Glomerular endothelial cell (primary cell): ENCODE measurements around the gene ZBTB43. TPM values are rescaled to one million over a fixed set of nuclear protein-coding genes. Genes with fewer than 3 reads are reported as not detected.
"Not testable (repeated sequence)": the region's sequence is repeated elsewhere in the genome, so short reads cannot be mapped to it uniquely, and the experiment has no call there.

Source experiments
- DNase-seq: peaks from one replicate; pipeline ENCODE4 v3.0.0-alpha.2; 2011; ENCODE audit warnings: low read depth, low spot score; ENCODE audit errors: extremely low read depth
- total RNA-seq: library from RNA; depleted of rRNA; stranded (reverse); fragments of >200 nt; gene quantifications from 2 replicates; pipeline ENCODE4 v1.2.3, GENCODE V29; 2015

The ZBTB43 gene
- total RNA-seq, 1 donor from 2014 or later: 7.1 TPM

DNA sequence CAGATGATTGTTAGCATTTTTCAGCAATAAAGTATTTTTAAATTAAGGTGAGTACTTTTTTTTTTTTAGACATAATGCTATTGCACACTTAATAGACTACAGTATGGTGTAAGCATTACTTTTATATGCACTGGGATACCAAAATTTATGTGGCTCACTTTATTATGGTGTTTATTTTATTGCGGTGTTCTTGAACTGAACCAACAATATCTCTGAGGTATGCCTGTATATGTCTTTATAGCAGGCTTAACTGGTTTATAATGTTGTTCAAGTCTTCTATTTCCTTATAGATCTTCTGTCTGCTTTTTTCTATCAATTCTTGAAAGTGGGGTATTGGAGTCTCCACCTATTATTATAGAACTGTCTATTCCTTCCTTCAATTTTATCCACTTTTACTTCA is 18.0 kb downstream of the ZBTB43 start:
- no peak for DNase-seq

- DNase-seq: not testable (repeated sequence)
These were observed 19.2 kb downstream of the ZBTB43 start for GRCh38 chr9:126824052-126824451.

- no peak for DNase-seq
These were observed 22.4 kb downstream of the ZBTB43 start for GRCh38 chr9:126827227-126827626.

DNA sequence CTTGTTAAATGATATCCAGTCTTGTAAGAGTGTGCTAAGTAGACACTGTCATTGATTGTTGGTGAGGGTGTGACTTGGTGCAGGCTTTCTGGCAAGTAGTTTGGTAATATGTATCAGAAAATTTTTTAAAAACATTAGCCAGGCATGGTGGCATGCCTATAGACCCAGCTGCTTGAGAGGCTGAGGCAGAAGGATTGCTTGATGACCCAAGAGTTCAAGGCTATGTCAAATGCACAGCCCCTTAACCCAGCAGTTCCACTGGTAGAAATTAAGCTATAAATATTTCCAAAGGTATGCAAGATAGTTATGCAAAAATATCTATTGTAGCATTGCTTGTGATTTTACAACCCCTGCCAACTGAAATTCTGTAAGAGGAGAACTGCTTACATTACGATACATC is 24.2 kb downstream of the ZBTB43 start:
- DNase-seq: no peak

DNA sequence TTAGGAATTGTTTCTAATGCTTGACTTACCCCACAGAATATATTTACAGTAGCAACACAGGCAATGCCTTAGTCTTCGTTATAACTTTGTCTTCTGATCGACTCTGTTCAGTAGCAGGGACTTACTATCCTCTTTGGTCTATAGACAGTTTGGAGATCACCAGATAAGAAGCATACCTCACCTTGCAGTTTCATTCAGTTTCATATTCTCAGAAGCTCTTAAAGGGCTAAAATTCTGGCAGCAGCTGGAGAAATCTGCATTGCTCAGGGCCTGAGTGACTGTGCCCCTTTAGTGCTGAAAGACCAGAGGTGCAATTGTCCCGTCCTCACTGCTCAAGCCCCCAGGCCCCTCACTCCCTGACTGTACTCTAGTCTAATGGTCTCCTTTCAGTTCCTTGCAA is 26.0 kb downstream of the ZBTB43 start:
- no peak for DNase-seq

- no peak for DNase-seq
These were observed 27.6 kb downstream of the ZBTB43 start for GRCh38 chr9:126832440-126832839.

- DNase-seq: no peak
These were observed 28.2 kb downstream of the ZBTB43 start for GRCh38 chr9:126833020-126833419.

- no peak for DNase-seq
These were observed 29.0 kb downstream of the ZBTB43 start for GRCh38 chr9:126833710-126834345.

DNA sequence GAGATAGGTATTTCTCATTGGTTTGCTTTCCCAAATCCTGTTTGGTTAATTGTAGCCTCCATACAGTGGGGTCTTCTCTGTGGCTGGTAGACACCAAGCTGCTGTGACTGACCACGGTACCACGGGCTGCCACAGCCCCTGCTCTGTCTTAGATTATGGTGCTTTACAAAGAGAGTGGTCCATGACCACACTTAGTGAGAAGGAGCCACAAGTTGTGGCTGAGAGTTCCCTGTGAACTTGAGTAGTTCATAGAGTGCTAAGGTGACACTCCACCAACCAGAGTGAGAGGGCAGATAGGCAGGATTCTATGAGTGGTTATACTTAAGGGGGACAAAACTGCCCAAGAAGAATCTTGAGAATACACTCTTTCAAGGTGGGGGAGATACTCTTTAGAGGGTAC is 29.8 kb downstream of the ZBTB43 start:
- DNase-seq: no peak

GRCh38 chr9:126836216-126836615 is 31.4 kb downstream of the ZBTB43 start:
- DNase-seq: no peak

- DNase-seq: no peak
These were observed 33.4 kb downstream of the ZBTB43 start for GRCh38 chr9:126838055-126838811.

- no peak for DNase-seq
These were observed 34.1 kb downstream of the ZBTB43 start for GRCh38 chr9:126838895-126839294.

- DNase-seq: no peak
These were observed 34.5 kb downstream of the ZBTB43 start for GRCh38 chr9:126839301-126839700.

DNA sequence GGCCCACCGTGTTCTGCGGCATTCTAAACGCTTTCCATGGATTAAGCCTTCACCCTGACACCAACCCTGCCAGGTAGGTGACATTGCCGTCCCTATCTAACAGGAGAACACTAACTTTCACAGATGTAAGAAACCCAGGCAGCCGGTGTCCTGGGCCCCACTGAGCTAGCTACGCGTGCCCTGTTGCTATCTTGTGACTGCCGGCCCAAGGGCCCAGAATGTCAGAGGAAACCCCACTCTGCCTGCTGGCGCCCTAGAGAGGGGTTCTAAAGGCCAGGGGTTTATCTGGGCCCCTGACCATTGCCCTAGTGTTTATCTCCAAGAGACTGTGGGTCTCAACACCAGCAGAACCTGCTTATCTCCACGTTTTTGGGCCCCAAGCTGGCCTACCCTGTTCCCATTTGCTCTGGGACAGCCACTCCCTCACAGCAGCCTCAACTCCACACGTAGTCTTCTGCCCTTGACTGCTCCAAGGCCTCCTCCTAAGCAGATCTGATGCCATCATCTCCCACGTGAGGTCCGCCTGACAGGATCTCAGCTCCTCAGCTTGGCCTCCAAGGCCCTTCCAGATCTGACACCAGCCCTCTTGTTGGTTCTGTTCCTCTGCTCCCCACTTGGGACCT is 37.5 kb downstream of the ZBTB43 start:
- DNase-seq: no peak

GRCh38 chr9:126842977-126843799 is 38.3 kb downstream of the ZBTB43 start:
- no peak for DNase-seq

DNA sequence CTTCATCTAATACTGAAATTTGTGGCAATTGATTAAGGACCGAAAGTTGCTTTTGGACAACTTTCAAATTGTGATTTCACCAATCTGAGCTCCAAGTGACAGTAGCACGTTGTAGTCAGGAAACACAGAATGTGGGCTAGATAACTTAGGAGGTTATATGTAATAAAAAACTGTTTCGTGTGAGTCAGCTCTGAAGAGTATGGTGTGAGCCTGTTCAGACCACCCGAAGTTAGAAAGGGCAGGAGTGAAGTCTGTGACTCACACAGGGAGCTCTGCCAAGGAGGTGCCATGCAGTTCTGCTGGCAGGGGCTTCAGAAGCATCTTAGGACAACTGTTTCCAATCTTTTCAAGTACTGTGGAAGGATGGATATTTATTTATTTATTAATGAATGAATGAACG is 39.2 kb downstream of the ZBTB43 start:
- no peak for DNase-seq

GRCh38 chr9:126847051-126847450 is 42.2 kb downstream of the ZBTB43 start:
- no peak for DNase-seq

DNA sequence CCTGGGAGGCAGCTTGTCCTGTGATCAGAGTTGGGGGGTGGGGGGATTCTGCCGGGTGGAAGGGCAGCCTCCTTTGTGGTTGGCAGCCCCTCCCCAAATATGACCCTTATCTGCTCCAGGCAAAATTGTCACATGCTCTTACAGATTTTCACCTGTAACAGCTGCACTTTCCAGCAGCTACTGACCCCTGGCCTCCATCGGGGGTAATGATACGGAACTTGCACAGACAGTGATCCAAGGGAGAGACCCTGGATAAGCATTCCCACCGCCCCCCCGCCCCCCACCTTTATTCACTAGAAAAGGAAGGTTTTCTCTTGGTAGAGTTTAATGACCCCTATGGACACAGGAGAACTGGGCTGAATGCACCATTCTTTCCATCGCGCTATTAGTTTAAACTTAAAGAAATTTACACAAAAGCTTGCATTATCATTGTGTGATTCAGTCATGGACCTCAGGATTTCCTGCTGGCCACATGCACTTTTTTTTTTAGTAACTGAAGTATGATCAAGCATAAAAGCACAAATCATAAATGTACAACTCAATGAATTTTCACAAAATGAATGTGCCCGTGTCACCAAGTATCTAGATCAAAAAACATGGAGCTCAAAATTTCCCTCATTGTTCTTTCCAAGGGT is 44.9 kb downstream of the ZBTB43 start:
- no peak for DNase-seq

- no peak for DNase-seq
These were observed 46.5 kb downstream of the ZBTB43 start for GRCh38 chr9:126851286-126851880.

- no peak for DNase-seq
These were observed 47.3 kb downstream of the ZBTB43 start for GRCh38 chr9:126852086-126852688.
